ENCODE results near the gene CACNB1. TPM values are rescaled to one million over a fixed set of nuclear protein-coding genes. Genes with fewer than 3 reads are reported as not detected.

Gene CACNB1
- total RNA-seq, 1 donor from 2014 or later = 19.0 TPM

- intact Hi-C loops (cut with micrococcal nuclease) = loop anchor here (10.0 kb wide), 1 partner anchor 251 kb away; the partner anchor contains the start of gene MED1
These were observed 6.8 kb upstream of the CACNB1 start for GRCh38 chr17:39204245-39204644.

DNA sequence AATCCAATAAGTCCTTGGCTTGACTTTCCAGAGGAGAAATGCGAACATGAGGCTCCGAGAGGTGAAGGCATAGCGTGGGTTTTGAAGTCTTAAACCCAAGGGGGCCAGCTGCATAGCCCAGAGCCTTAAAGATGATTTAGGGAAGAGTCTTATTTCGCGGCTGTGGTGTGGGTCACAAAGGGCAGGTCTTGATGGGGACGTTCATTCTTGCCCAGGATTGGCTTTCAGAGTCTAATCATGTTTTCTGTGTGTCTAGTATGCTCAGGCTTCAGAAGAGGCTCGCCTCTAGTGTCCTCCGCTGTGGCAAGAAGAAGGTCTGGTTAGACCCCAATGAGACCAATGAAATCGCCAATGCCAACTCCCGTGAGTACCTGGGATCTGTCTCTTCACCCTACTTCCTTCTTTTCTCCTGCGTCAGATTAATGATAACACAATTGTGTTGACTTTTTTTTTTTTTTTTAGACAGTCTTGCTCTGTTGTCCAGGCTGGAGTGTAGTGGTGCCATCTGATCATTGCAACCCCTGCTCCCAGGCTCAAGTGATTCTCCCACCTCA is 3.6 kb upstream of the CACNB1 start:
- intact Hi-C loops (cut with micrococcal nuclease) = loop anchor here (1.0 to 10.0 kb wide), 2 partner anchors 48 to 254 kb away; partner anchors contain the start of gene MED1

DNA sequence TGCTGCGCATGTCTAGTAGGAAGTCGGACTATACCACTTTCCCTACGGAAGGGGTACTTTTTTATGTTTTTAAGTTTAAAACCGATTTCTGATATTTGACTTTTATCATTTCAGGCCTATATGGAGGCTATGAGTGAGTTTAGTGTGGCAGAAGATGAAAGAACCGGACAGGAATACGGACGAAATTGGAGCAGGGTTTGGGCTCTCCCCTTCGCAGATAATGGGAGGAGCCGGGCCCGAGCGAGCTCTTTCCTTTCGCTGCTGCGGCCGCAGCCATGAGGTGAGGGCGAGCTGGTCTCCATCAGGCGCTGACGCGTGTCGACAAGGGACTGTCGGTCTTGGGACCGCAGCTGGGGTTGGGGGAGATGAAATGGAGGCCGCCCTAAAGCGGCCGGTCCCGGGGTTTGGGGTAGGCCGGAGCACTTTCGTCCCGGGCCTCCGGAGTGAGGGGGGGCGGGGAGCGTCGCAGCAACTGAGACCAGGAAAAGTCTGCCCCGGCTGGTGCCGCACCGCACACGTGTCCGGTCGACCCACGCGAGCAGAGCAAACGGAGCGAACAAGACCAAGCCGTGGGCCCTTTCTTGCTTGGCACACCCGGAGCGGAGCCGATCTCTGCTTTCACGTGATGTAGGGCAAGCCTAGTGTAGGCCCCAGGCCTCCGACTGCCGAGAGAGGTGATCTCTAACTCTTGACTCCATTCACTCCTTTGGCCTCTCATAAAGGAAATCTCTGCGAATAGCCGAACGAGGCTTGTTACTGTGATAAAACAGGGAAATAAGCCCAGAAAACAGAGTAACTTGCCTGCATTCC is 2.8 kb upstream of the CACNB1 start, which contains the start of gene RPL19:
Gene RPL19 (plus strand): TSS at position 214 of the 810 bp plus-strand sequence. CDS start 62 bp downstream, at position 276.
- intact Hi-C loops (cut with micrococcal nuclease) = loop anchor here (1.0 to 10.0 kb wide), 2 partner anchors 47 to 255 kb away; partner anchors contain the start of gene MED1

DNA sequence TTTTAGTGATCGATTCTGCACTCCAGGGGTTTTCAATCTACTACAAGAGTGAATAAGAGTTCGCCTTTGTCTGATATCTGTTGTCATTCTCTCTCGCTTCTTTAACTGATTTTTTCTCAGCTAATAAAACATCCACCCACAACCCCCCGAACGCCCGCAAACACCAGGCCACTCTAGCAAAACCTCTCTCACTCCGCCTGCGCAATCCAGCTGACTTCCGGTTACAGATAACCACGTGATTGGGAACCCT is 2.3 kb upstream of the CACNB1 start:
- intact Hi-C loops (cut with micrococcal nuclease) = loop anchor here (1.0 to 10.0 kb wide), 2 partner anchors 46 to 255 kb away; partner anchors contain the start of gene MED1

GRCh38 chr17:39198186-39198566 is 707 bp upstream of the CACNB1 start:
- intact Hi-C loops (cut with micrococcal nuclease) = no loop called here

DNA sequence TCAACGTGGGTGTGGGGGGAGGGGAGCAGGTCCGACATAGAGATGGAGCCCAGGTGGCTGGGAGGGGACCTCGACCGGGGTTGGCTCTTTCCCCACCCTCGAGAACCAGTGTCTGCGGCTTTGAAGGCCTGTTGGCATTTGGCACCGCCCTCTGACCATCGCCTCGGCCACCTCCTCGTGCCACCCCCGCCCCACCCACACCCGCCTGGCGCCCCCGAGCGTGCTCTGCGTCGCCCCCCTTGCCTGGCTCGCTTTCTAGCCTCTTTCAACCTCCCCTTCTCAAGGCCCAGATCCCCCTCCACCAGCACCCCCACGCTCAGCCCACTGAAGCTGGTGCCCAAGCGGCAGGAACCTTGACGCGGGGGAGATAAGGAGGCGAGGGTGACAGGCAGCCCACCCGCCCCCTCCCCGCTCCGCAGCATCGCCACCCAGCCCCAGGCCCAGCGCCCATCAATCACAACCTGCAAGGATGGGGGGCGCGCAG is 619 bp downstream of the CACNB1 start:
- intact Hi-C loops (cut with micrococcal nuclease) = no loop called here

DNA sequence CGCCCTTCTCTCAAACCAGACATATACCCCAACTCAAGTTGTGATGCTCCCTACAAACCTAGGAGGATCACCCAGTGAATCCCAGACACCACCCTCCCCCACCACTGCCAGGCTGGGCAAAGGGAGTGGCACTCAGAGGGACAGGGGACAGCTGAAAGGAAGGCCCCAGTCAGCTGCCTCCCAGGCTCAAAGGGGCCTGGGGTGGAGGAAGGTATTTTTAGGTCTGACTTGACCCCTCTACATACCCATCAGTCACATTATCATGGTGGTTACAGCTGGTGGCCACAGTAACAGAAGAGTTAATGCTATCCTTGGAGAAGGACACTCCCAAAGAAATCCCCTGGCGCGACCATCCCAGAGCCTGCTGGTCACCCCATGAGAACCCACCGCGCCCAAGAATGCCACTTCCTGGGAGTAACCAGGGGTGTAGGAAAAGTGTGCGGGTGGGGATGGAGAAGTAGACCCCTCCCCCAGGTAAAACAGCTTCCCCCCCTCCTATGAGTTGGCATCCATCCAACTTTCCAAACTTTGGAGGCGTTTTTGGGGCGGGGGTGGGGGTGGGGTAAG is 1.1 kb downstream of the CACNB1 start:
- intact Hi-C loops (cut with micrococcal nuclease) = no loop called here

- intact Hi-C loops (cut with micrococcal nuclease) = no loop called here
These were observed 1.8 kb downstream of the CACNB1 start for GRCh38 chr17:39195568-39196160.

DNA sequence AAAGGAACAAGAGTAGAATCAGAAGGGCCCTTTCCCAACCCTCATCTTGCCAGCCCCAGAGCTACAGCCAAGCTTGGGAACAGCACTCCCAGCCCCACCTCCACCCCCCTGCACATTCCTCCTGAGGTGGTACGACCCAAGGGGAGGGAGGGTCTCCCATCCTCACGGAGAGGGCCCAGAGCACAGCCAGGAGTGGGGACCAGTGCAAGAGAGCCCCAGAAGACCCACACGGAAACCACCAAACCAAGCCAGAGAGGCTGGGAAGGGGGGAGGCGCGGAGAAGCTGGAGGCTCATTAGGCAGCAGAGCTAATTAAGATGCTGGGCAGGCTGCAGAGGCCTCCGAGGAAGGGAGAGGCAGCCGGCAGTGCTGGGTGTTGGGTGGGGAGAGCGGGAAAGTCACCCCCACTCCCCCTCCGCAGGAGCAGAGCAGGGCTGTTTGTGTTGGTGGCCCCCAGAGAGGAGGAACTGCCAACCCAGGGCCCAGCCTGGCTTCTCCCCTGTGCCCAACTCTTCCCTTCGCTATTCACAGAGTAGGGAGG is 2.4 kb downstream of the CACNB1 start:
- intact Hi-C loops (cut with micrococcal nuclease) = no loop called here

GRCh38 chr17:39194089-39194984 is 3.1 kb downstream of the CACNB1 start:
- intact Hi-C loops (cut with micrococcal nuclease) = no loop called here

DNA sequence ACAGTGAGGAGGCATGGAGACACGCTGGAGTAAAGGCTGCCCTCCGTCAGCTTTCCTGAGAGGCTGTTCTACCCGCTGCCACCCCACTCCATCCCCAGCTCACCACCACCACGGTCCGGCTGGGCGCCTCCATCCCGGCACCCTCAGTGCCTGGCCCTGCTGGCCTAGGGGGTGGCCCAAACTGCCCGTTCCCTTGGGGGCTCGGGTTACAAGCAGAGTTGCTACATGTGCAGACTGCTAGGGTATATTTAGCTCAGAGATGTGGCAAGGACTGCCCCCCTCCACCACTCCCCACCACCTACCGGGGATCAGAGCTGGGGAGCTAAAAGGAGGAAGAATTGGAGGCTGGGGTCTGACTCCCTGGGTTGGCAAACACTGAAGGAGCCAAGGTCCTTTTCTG is 4.1 kb downstream of the CACNB1 start:
- intact Hi-C loops (cut with micrococcal nuclease) = no loop called here

- intact Hi-C loops (cut with micrococcal nuclease) = no loop called here
These were observed 4.6 kb downstream of the CACNB1 start for GRCh38 chr17:39192901-39193300.

DNA sequence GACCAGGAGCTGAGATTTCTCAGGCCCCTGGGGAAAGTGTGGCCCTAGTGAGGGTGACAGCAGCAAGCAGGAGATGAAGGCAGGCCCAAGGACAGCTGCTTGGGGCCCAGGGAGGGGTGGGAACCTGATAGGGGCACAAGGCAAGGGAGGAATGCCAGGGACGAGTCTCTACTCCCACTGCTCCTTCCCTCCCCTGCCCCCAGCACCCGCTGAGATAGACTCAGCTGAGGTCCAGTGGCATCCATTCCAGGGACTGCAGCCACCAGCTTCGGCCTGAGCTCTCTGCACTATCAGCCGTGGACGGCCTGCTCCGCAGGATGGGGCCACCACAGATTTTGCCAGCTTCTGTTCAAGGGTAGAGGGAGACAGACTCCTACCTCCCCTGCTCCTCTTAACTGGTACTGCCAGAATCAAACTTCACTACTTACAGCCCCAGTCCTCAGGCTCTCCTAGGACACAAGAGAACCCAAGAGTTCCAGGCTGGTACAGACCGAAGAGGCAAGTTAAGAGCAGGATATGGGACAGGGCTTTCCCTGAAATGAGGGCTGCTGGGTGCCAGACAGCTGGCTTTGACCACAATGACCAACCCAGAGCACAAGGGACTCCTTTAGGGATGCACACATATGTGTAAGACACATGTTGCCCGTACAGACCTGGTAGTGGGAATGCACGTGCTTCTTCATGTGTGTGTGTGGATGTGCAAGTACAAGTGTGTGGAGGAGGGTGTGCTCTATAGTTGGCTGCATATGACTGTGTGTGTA is 5.5 kb downstream of the CACNB1 start:
- intact Hi-C loops (cut with micrococcal nuclease) = no loop called here

DNA sequence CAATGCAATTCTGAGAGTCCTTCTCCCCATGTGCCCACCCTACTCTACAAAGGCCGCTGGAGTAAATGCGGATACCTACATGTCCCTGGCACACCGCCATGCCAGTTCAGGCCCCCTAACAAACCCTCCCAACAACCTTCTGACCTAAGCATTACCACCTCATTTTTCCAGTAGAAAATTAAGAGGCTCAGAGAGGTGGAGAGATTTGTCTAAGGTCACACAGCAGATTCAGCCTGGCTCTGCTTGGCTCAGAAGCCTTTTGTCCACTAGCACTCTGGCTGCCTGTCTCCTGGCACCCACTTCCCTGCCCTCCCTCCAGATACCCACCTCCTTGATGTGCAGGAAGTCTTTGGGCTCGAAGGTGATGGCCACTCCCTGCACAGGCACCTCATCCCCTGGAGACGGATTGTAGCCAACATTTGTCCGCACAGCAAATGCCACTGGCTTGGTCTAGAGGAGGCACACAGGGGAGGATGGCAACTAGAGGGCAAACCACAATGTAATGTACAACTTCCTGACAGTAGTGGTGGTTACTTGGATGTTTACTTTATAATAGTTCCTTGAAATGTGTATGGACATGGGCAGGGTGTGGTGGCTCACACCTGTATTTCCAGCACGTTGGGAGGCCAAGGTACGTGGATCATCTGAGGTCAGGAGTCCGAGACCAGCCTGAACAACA is 10.2 kb downstream of the CACNB1 start:
- intact Hi-C loops (cut with micrococcal nuclease) = no loop called here

GRCh38 chr17:39186481-39187002 is 10.9 kb downstream of the CACNB1 start:
- intact Hi-C loops (cut with micrococcal nuclease) = no loop called here

DNA sequence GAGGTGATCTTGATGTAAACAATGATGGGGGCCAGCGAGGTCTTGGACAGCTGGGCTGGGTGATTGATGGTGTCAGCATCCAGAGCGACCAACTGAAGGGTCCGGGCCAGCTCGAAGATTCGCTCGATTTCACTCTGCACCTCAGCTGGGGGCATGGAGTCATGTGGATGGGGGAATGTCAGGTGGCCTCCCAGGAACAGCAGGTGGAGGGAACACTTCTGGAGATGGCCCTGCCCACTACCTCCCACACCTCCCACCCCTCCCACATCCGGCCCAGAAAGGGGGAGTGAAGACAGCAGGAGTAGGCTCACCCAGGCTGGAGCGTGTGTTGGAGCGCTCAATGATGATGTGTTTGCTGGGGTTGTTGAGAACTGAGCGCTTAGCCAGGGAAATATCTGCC is 13.7 kb downstream of the CACNB1 start:
- intact Hi-C loops (cut with micrococcal nuclease) = no loop called here

DNA sequence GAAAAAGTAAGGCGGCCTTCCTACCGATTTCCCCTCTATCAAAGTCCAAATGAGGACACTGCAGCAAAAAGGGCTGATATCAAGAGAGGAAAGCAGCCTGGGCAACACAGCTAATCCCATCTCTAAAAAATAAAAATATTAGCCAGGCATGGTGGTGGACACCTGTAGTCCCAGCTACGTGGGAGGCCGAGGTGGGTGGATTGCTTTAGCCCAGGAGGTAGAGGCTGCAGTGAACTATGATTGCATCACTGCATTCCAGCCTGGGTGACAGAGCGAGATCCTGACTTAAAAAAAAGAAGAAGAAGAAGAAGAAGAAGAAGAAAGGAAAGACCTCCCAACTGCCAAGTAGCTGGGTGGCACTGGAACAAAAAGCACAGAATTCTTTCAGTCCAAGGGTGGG is 14.4 kb downstream of the CACNB1 start:
- intact Hi-C loops (cut with micrococcal nuclease) = no loop called here

GRCh38 chr17:39181303-39181702 is 16.2 kb downstream of the CACNB1 start:
- intact Hi-C loops (cut with micrococcal nuclease) = no loop called here

DNA sequence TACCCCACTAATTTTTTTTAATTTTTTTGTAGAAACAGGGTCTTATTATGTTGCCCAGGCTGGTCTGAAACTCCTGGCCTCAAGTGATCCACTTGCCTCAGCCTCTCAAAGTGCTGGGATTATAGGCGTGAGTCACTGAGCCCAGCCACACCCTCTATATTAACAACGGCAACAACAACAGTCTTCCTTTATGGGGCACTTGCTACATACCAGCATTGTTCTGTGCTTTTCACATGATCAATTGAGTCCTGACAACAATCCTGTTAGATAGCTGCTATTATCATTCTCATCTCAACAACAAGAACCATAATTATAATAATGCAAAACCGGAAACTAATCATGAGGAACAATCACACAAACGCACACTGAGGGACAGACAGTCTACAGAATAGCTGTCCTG is 18.9 kb downstream of the CACNB1 start:
- intact Hi-C loops (cut with micrococcal nuclease) = no loop called here
